HCT116 (cell line): ENCODE results near the gene FCRL5. TPM values are rescaled to one million over a fixed set of nuclear protein-coding genes. Genes with fewer than 3 reads are reported as not detected.
"Not testable (repeated sequence)": the region's sequence is repeated elsewhere in the genome, so short reads cannot be mapped to it uniquely, and the experiment has no call there.

Source experiments
- ATAC-seq: fragments of 200-7000 bp; cut with Tn5 transposase; 2 replicates; pipeline ENCODE4 v1.9.1; 2020; ENCODE audit warnings: mild to moderate bottlenecking, moderate library complexity
- BruUV-seq: library from RNA; stranded (reverse); fragments of 400-500 nt; replicated peaks from 2 replicates; lab custom pipeline; 2021; lab: Mats Ljungman, UMichigan
- CTCF ChIA-PET: fragments of 300-600 bp; sonication (Branson Sonifier 250); formaldehyde crosslinking; loops from one replicate; lab custom pipeline; 2021; ENCODE audit warnings: antibody characterized with exemption; lab: Charles Lee
- POLR2A ChIA-PET: fragments of 300-600, 350-600 bp; sonication (Branson Sonifier 250); formaldehyde crosslinking; loops from one replicate; lab custom pipeline; 2021; ENCODE audit warnings: antibody characterized with exemption; lab: Charles Lee
- RAD21 ChIA-PET, 2 experiments: fragments of 300-600 bp; sonication (Branson Sonifier 250); formaldehyde crosslinking; loops; one replicate each; lab custom pipeline; 2023; ENCODE audit warnings: low total read pairs in 2 of 2; ENCODE audit not compliant: uncharacterized antibody in 2 of 2, unreplicated experiment in 2 of 2, low non-redundant PET in 1 of 2; lab: Charles Lee
- DNase-seq: peaks from one replicate; pipeline ENCODE4 v3.0.0-alpha.2; 2010; ENCODE audit warnings: low read depth, low spot score
- H2AFZ ChIP-seq: fragments of 200-600 bp; shearing (Covaris generic), sonication (generic); 2 replicates; pipeline ENCODE4 v1.6.1; 2017; ENCODE audit warnings: low read depth, mixed run types, mixed read lengths, antibody characterized with exemption, low read length; ENCODE audit not compliant: poor library complexity, severe bottlenecking
- H3K27ac ChIP-seq: 2 replicates; pipeline ENCODE4 v1.5.1; 2012; ENCODE audit warnings: low read depth, low read length
- H3K27me3 ChIP-seq: fragments of 200-600 bp; sonication (generic); 2 replicates; pipeline ENCODE4 v1.6.1; 2016; ENCODE audit warnings: mixed run types, low read length, mixed read lengths; ENCODE audit not compliant: insufficient read depth
- H3K36me3 ChIP-seq, 2 experiments: fragments of 200-500 bp in 1 of 2; fragments of 200-600 bp in 1 of 2; sonication (Bioruptor generic) in 1 of 2; sonication (generic) in 1 of 2; 2 replicates each; pipeline versions ENCODE4 v1.5.1 to v1.6.1; 2014 to 2016; ENCODE audit warnings: low read length in 2 of 2, inconsistent platforms in 1 of 2, mixed read lengths in 1 of 2, mixed run types in 1 of 2; ENCODE audit not compliant: insufficient read depth in 2 of 2, control insufficient read depth in 1 of 2
- H3K4me1 ChIP-seq, 2 experiments: fragments of 200-600 bp in 1 of 2; sonication (generic) in 1 of 2; 2 replicates each; pipeline versions ENCODE4 v1.5.1 to v1.6.1; 2012 to 2017; ENCODE audit warnings: low read length in 2 of 2, inconsistent platforms in 1 of 2, mild to moderate bottlenecking in 1 of 2, mixed read lengths in 1 of 2, mixed run types in 1 of 2, moderate library complexity in 1 of 2; ENCODE audit not compliant: insufficient read depth in 2 of 2, control insufficient read depth in 1 of 2
- H3K4me2 ChIP-seq: fragments of 200-600 bp; sonication (generic); 2 replicates; pipeline ENCODE4 v1.6.1; 2017; ENCODE audit warnings: mixed run types, low read length, mixed read lengths
- H3K4me3 ChIP-seq, 2 experiments: fragments of 200-600 bp in 1 of 2; sonication (generic) in 1 of 2; replicated peaks in 1 of 2; 2 replicates each; pipeline ENCODE4 v1.5.1; 2011 to 2016; ENCODE audit warnings: low read length in 2 of 2, control low read depth in 1 of 2, low read depth in 1 of 2, mild to moderate bottlenecking in 1 of 2, mixed read lengths in 1 of 2, mixed run types in 1 of 2
- H3K79me2 ChIP-seq: fragments of 200-600 bp; sonication (generic); 2 replicates; pipeline ENCODE4 v1.6.1; 2017; ENCODE audit warnings: mild to moderate bottlenecking, mixed run types, low read length, moderate library complexity, mixed read lengths; ENCODE audit not compliant: insufficient read depth
- H3K9ac ChIP-seq: fragments of 200-600 bp; sonication (generic); 2 replicates; pipeline ENCODE4 v1.6.1; 2016; ENCODE audit warnings: low read length, mixed read lengths
- H3K9me2 ChIP-seq: fragments of 200-600 bp; sonication (generic), shearing (Covaris generic); 2 replicates; pipeline ENCODE4 v1.6.1; 2017; ENCODE audit warnings: mixed run types, mild to moderate bottlenecking, moderate library complexity; ENCODE audit not compliant: insufficient read depth
- H3K9me3 ChIP-seq, 2 experiments: fragments of 200-500 bp in 1 of 2; fragments of 200-600 bp in 1 of 2; sonication (Bioruptor generic) in 1 of 2; sonication (generic) in 1 of 2; 2 replicates each; pipeline ENCODE4 v1.6.1; 2014 to 2017; ENCODE audit warnings: low read length in 2 of 2, mixed read lengths in 2 of 2, inconsistent platforms in 1 of 2, low read depth in 1 of 2, mild to moderate bottlenecking in 1 of 2, mixed run types in 1 of 2, moderate library complexity in 1 of 2; ENCODE audit not compliant: control insufficient read depth in 1 of 2, insufficient read depth in 1 of 2
- H4K20me1 ChIP-seq: fragments of 200-600 bp; sonication (generic), shearing (Covaris generic); 2 replicates; pipeline ENCODE4 v1.6.1; 2017; ENCODE audit warnings: mixed run types, mild to moderate bottlenecking, moderate library complexity; ENCODE audit not compliant: insufficient read depth
- CBX3 ChIP-seq: IDR thresholded peaks from 2 replicates; pipeline ENCODE4 v1.6.1; 2012; ENCODE audit warnings: low read depth
- EZH2 ChIP-seq: fragments of 200-600 bp; sonication (generic); IDR thresholded peaks from 2 replicates; pipeline ENCODE4 v1.6.1; 2017; ENCODE audit warnings: antibody characterized with exemption, mixed run types
- EZH2phosphoT487 ChIP-seq: fragments of 200-600 bp; IDR thresholded peaks from 2 replicates; pipeline ENCODE4 v1.6.1; 2018; ENCODE audit warnings: antibody characterized with exemption, borderline replicate concordance
- FOSL1 ChIP-seq: IDR thresholded peaks from 2 replicates; pipeline ENCODE4 v1.6.1; 2012; ENCODE audit warnings: low read depth
- SP1 ChIP-seq: IDR thresholded peaks from 2 replicates; pipeline ENCODE4 v1.6.1; 2012; ENCODE audit warnings: low read depth
- ZFX ChIP-seq: fragments of 450-650 bp; IDR thresholded peaks from 2 replicates; pipeline ENCODE4 v1.6.1; 2017
- intact Hi-C: fragments of 100-400 bp; cut with micrococcal nuclease; formaldehyde crosslinking; loops from 2 replicates; pipeline ENCODE4 v1.10.0; 2022
- total RNA-seq: library from RNA; stranded (reverse); gene quantifications from one replicate; pipeline ENCODE4 v1.2.1, GENCODE V29; 2021; ENCODE audit not compliant: unreplicated experiment
- TF ChIP-seq, protein P1 (sequence below), 3 experiments: fragments of 200-600 bp in 1 of 3; sonication (generic) in 1 of 3; IDR thresholded peaks in 2 of 3; conservative IDR thresholded peaks in 1 of 3; 2 replicates each; pipeline ENCODE4 v1.5.1; 2012 to 2017; ENCODE audit warnings: low read depth in 2 of 3, low read length in 2 of 3, antibody characterized with exemption in 1 of 3, borderline replicate concordance in 1 of 3, control low read depth in 1 of 3, mild to moderate bottlenecking in 1 of 3, mixed read lengths in 1 of 3, mixed run types in 1 of 3, moderate library complexity in 1 of 3; ENCODE audit not compliant: insufficient read depth in 1 of 3

The FCRL5 gene
- total RNA-seq, 1 experiment from 2014 or later = not detected

DNA sequence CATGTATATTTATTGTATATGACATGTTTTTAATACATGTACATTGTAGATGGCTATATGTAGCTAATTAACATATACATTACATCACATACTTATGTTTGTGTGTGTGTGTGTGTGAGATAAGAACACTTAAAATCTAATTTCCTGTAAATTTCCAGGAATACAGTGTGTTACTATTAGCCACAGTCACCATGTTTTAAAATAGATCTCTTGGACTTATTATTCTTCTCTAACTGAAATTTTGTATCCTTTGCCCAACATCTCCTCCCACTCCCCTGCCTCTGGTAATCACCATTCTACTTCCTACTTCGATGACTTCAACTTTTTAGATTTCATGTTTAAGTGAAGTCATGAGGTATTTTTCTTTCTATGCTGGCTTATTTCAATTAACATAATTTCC lies 64.8 kb downstream of the FCRL5 start:
- no peaks in the 10 kb centered on the region for H3K79me2 ChIP-seq
- no peak overlapping the region for H2AFZ ChIP-seq
- POLR2A ChIA-PET = no interaction called here
- H3K9me2 ChIP-seq = no peaks in the 10 kb centered on the region
- ATAC-seq (no peak), DNase-seq (no peak)
- no peak overlapping the region for H3K27ac ChIP-seq
- RAD21 ChIA-PET = no interaction called here
- CTCF ChIA-PET = interaction anchor here (1.7 kb wide), 1 partner anchor 117 kb away, joined by 16 read pairs; no protein-coding TSS in a partner anchor
- H3K36me3 ChIP-seq = no peaks in the 10 kb centered on the region
- no TSS peak for BruUV-seq
- H4K20me1 ChIP-seq = no peaks in the 10 kb centered on the region
- H3K9me3 ChIP-seq = no peaks in the 10 kb centered on the region
- no peak for TF ChIP-seq ZFX
- TF ChIP-seq, protein P1, sequence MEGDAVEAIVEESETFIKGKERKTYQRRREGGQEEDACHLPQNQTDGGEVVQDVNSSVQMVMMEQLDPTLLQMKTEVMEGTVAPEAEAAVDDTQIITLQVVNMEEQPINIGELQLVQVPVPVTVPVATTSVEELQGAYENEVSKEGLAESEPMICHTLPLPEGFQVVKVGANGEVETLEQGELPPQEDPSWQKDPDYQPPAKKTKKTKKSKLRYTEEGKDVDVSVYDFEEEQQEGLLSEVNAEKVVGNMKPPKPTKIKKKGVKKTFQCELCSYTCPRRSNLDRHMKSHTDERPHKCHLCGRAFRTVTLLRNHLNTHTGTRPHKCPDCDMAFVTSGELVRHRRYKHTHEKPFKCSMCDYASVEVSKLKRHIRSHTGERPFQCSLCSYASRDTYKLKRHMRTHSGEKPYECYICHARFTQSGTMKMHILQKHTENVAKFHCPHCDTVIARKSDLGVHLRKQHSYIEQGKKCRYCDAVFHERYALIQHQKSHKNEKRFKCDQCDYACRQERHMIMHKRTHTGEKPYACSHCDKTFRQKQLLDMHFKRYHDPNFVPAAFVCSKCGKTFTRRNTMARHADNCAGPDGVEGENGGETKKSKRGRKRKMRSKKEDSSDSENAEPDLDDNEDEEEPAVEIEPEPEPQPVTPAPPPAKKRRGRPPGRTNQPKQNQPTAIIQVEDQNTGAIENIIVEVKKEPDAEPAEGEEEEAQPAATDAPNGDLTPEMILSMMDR (IDR thresholded peaks at IDR 0.05 in 2 of 3, conservative IDR thresholded peaks at IDR 0.05 in 1 of 3; ENCODE audit: borderline replicate concordance in 1 of 3, insufficient read depth in 1 of 3, low read depth in 2 of 3, low read length in 2 of 3) = no peak
- no peak for TF ChIP-seq CBX3
- peaks cover 0 to 2% of the 10 kb centered on the region in 2 experiments; a peak in 1 of 4 replicates for H3K4me1 ChIP-seq
- intact Hi-C loops = loop anchor here (10.0 kb wide), 2 partner anchors 403 to 637 kb away; a partner anchor contains a TSS
- no peak overlapping the region for H3K4me2 ChIP-seq
- peaks cover 16% of the 10 kb centered on the region; the same call in 1 of the 2 replicates for H3K27me3 ChIP-seq
- no peak overlapping the region for H3K9ac ChIP-seq
- no peak overlapping the region for H3K4me3 ChIP-seq

DNA sequence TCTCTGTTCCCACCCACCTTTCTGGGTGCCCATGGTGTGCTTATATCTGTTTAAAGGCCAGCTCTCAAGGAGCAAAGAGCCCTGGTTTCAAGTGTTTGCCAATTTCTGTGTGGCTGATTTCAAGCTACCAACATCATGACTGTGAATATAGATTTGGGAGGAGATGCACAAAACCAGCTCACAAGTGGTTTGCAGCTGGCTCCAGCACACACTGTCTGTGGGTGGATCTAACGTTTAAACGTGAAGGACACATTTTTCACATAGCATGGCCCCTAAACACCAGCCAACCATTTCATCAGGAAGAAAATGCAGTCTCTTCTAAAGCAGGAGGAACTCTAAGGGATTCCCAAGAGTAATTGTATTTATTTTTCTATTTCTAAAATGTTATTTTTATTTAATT lies 65.2 kb downstream of the FCRL5 start:
- CTCF ChIA-PET = no interaction called here
- H3K79me2 ChIP-seq = no peaks in the 10 kb centered on the region
- no peaks in the 10 kb centered on the region for H3K36me3 ChIP-seq
- no peaks in the 10 kb centered on the region for H3K9me2 ChIP-seq
- TF ChIP-seq EZH2phosphoT487 (no peak), FOSL1 (no peak), SP1 (no peak), EZH2 (no peak)
- POLR2A ChIA-PET = no interaction called here
- H3K9me3 ChIP-seq = no peaks in the 10 kb centered on the region
- no peak for ATAC-seq
- H2AFZ ChIP-seq = no peak overlapping the region
- no peak overlapping the region for H3K4me2 ChIP-seq
- no peak overlapping the region for H3K27ac ChIP-seq
- peaks cover 0 to 2% of the 10 kb centered on the region in 2 experiments; a peak in 1 of 4 replicates for H3K4me1 ChIP-seq
- no peak for DNase-seq
- no TSS peak for BruUV-seq
- H4K20me1 ChIP-seq = no peaks in the 10 kb centered on the region
- RAD21 ChIA-PET = no interaction called here
- intact Hi-C loops = loop anchor here (10.0 kb wide), 2 partner anchors 402 to 638 kb away; a partner anchor contains a TSS
- H3K27me3 ChIP-seq = peaks cover 12% of the 10 kb centered on the region; the same call in 1 of the 2 replicates
- H3K4me3 ChIP-seq = no peak overlapping the region
- H3K9ac ChIP-seq = no peak overlapping the region

DNA sequence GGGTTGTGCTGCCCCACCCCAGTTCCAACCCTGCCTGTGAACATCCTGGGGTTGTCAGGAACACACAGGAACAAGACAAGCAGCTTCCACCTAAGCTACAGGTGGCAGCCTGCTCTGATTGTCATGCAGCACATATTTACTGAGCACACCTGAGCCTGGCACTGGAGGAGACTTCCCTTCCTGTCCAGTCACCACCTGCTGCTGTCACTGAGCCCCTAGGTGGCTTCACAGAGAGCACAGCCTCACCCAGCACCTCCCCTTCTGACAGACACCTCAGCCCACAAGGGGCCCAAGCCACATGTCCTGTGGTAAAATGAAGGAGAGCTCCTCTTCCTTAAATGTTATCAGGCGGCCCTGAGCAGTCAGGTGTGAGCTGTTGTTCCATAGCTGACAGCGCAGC lies 65.9 kb downstream of the FCRL5 start:
- CTCF ChIA-PET, DNase-seq, H4K20me1 ChIP-seq, H2AFZ ChIP-seq, H3K27ac ChIP-seq, BruUV-seq, H3K36me3 ChIP-seq, H3K4me2 ChIP-seq, H3K4me1 ChIP-seq, ATAC-seq, H3K27me3 ChIP-seq, RAD21 ChIA-PET, H3K79me2 ChIP-seq, H3K9me2 ChIP-seq, H3K9me3 ChIP-seq, POLR2A ChIA-PET, H3K4me3 ChIP-seq, H3K9ac ChIP-seq: not testable (repeated sequence)
- intact Hi-C loops = loop anchor here (10.0 kb wide), 2 partner anchors 402 to 638 kb away; a partner anchor contains a TSS
